ENCODE results near the gene MARCHF3. TPM values are rescaled to one million over a fixed set of nuclear protein-coding genes. Genes with fewer than 3 reads are reported as not detected.

MARCHF3 gene
- total and polyA plus RNA-seq, 2 donors (not counting 3 experiments of a cell fraction or from before 2014, with no cell fraction given): 31.9 to 35.0 TPM

DNA sequence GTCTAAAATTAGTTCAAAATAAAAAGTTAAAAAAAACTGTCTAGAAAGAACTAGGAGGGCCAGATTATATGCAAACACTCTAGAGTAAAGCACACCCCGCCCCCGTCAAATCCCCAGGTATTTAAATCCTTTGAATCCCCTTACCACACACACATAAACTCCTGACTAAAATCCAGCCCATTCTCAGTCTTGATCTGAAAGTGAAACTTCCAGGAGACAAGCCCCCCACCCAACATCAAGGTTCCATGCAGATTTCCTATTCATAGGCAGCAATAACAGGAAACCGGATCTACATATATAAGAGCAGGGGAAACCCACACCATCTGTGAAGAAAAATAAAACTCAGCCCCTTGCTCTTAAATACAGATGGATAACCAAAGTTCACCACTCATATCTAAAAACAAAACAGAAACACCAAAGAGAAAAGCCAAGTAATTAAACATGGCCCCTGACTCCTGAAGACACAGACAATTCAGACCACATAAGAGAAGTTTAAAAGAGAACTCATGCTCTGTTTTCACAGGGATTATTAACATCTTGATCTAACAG is 42.3 kb downstream of the MARCHF3 start:
- Histone ChIP-seq H3K27ac (ENCODE audit: insufficient read depth, low read depth, low read length) (peak overlapping the region; percentile 56), H3K27me3 (ENCODE audit: control insufficient read depth in 2 of 2, insufficient read depth in 2 of 2, low read length in 2 of 2) (no peaks in the 10 kb centered on the region), H3K79me2 (ENCODE audit: control insufficient read depth, insufficient read depth, low read length) (peaks cover 70% of the 10 kb centered on the region), H2AFZ (ENCODE audit: low read depth, low read length) (no peak overlapping the region), H3K36me3 (ENCODE audit: control insufficient read depth in 2 of 2, extremely low read depth in 1 of 2, insufficient read depth in 2 of 2, low read length in 2 of 2) (no peaks in the 10 kb centered on the region), H3K4me2 (ENCODE audit: insufficient read depth, low read length) (peak overlapping the region; percentile 65), H3K4me1 (ENCODE audit: control insufficient read depth, extremely low read depth, insufficient read depth, low read length) (peaks cover 16% of the 10 kb centered on the region), H3K9me1 (replicated peaks; ENCODE audit: control insufficient read depth, extremely low read depth, insufficient read depth, low read length) (no peaks in the 10 kb centered on the region), H4K20me1 (replicated peaks; ENCODE audit: control insufficient read depth, extremely low read depth, insufficient read depth, low read length) (no peaks in the 10 kb centered on the region), H3K9me3 (replicated peaks; ENCODE audit: control insufficient read depth, insufficient read depth, low read length) (no peaks in the 10 kb centered on the region), H3K9ac (replicated peaks; ENCODE audit: extremely low read depth, insufficient read depth, low read length) (no peak overlapping the region), H3K4me3 (replicated peaks in 1 of 3; ENCODE audit: insufficient read depth in 1 of 3, low read depth in 1 of 3, low read length in 3 of 3) (peak overlapping the region in 1 of 3 experiments; percentile 44)
- ChIA-PET CTCF (no interaction called here), POLR2A (no interaction called here)
- FAIRE-seq (peak; percentile 33), DNase-seq (ENCODE audit: low read depth, low spot score) (peak; percentile 91)
- intact Hi-C loops (cut with micrococcal nuclease): loop anchor here (1.0 kb wide), 1 partner anchor 42 kb away; the partner anchor contains the start of gene MARCHF3
- no TSS peak for BruUV-seq (replicated peaks)
- dilution Hi-C loops (cut with MboI; ENCODE audit: extremely low pct_ligation_motif_present, low sequenced_read_pairs): no loop called here
- no peak for TF ChIP-seq MYC (IDR thresholded peaks at IDR 0.05; ENCODE audit: low read depth, low read length)
- TF ChIP-seq, protein P1, sequence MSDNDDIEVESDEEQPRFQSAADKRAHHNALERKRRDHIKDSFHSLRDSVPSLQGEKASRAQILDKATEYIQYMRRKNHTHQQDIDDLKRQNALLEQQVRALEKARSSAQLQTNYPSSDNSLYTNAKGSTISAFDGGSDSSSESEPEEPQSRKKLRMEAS (IDR thresholded peaks at IDR 0.05; ENCODE audit: insufficient read depth, insufficient read length): no peak
- no peak for TF ChIP-seq GATA2 (IDR thresholded peaks at IDR 0.05; ENCODE audit: insufficient read depth, insufficient read length, low read depth, low read length)
- TF ChIP-seq POLR2AphosphoS5 (IDR thresholded peaks at IDR 0.05; ENCODE audit: insufficient read depth, low read depth, low read length): no peak
- TF ChIP-seq JUN (IDR thresholded peaks at IDR 0.05; ENCODE audit: borderline replicate concordance, insufficient read depth, insufficient read length, low read depth): no peak
- TF ChIP-seq, protein P2, sequence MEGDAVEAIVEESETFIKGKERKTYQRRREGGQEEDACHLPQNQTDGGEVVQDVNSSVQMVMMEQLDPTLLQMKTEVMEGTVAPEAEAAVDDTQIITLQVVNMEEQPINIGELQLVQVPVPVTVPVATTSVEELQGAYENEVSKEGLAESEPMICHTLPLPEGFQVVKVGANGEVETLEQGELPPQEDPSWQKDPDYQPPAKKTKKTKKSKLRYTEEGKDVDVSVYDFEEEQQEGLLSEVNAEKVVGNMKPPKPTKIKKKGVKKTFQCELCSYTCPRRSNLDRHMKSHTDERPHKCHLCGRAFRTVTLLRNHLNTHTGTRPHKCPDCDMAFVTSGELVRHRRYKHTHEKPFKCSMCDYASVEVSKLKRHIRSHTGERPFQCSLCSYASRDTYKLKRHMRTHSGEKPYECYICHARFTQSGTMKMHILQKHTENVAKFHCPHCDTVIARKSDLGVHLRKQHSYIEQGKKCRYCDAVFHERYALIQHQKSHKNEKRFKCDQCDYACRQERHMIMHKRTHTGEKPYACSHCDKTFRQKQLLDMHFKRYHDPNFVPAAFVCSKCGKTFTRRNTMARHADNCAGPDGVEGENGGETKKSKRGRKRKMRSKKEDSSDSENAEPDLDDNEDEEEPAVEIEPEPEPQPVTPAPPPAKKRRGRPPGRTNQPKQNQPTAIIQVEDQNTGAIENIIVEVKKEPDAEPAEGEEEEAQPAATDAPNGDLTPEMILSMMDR (IDR thresholded peaks at IDR 0.05; ENCODE audit: extremely low read depth in 1 of 2, insufficient read depth in 1 of 2, low read depth in 1 of 2, low read length in 2 of 2): no peak
- no peak for TF ChIP-seq EZH2 (IDR thresholded peaks at IDR 0.05; ENCODE audit: borderline replicate concordance, low read depth, low read length, severe bottlenecking)
- TF ChIP-seq FOS (IDR thresholded peaks at IDR 0.05; ENCODE audit: borderline replicate concordance, insufficient read depth, low read length): no peak
- TF ChIP-seq POLR2A (IDR thresholded peaks at IDR 0.05; ENCODE audit: low read depth, low read length): no peak

Measured in endothelial cell of umbilical vein (primary cell).